Body of pancreas (tissue), 4 donors: ENCODE measurements around the gene AGR2.

ENCODE experiments used
- POLR2A ChIP-seq, 3 donors: fragments of 450-650 bp; IDR thresholded peaks; one replicate each; pipeline ENCODE4 v1.6.1; 2016; ENCODE audit warnings: antibody characterized with exemption in 3 of 3, mild to moderate bottlenecking in 2 of 3
- TF ChIP-seq, protein P1 (sequence below), 7 experiments: fragments of 450-650 bp in 4 of 7; fragments of 200-600 bp in 3 of 7; sonication (generic) in 3 of 7; IDR thresholded peaks; one replicate each; pipeline ENCODE4 v1.5.1; 2016 to 2019; ENCODE audit warnings: antibody characterized with exemption in 7 of 7

DNA sequence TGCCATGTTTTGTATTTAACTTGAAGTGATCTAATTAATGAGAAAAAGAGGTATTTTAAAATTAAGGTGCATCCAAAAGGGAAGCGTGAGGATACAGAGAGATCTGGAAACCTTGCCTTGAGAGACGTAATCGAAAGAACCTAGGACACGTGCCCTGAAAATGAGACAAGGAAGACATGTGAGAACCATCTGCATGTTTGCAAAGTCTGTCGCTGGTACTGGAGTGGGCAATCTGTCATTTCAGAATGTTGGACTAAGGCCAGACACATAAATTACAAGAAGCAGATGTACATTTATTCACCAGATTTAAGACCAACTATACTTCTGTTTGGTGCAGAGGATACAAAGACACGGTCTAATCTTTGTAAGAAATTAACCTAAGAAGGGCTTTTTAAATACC lies 9.2 kb downstream of the AGR2 start:
- TF ChIP-seq, protein P1, sequence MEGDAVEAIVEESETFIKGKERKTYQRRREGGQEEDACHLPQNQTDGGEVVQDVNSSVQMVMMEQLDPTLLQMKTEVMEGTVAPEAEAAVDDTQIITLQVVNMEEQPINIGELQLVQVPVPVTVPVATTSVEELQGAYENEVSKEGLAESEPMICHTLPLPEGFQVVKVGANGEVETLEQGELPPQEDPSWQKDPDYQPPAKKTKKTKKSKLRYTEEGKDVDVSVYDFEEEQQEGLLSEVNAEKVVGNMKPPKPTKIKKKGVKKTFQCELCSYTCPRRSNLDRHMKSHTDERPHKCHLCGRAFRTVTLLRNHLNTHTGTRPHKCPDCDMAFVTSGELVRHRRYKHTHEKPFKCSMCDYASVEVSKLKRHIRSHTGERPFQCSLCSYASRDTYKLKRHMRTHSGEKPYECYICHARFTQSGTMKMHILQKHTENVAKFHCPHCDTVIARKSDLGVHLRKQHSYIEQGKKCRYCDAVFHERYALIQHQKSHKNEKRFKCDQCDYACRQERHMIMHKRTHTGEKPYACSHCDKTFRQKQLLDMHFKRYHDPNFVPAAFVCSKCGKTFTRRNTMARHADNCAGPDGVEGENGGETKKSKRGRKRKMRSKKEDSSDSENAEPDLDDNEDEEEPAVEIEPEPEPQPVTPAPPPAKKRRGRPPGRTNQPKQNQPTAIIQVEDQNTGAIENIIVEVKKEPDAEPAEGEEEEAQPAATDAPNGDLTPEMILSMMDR (IDR thresholded peaks at IDR 0.05), result no peak
- no peak for TF ChIP-seq POLR2A (IDR thresholded peaks at IDR 0.05)
